GOT3 (cell line): ENCODE measurements around the gene TPO.

Experiments
- DNase-seq: peaks from one replicate; lab custom pipeline; 2025; ENCODE audit warnings: mixed read lengths; lab: John Stamatoyannopoulos, UW

The TPO gene

DNA sequence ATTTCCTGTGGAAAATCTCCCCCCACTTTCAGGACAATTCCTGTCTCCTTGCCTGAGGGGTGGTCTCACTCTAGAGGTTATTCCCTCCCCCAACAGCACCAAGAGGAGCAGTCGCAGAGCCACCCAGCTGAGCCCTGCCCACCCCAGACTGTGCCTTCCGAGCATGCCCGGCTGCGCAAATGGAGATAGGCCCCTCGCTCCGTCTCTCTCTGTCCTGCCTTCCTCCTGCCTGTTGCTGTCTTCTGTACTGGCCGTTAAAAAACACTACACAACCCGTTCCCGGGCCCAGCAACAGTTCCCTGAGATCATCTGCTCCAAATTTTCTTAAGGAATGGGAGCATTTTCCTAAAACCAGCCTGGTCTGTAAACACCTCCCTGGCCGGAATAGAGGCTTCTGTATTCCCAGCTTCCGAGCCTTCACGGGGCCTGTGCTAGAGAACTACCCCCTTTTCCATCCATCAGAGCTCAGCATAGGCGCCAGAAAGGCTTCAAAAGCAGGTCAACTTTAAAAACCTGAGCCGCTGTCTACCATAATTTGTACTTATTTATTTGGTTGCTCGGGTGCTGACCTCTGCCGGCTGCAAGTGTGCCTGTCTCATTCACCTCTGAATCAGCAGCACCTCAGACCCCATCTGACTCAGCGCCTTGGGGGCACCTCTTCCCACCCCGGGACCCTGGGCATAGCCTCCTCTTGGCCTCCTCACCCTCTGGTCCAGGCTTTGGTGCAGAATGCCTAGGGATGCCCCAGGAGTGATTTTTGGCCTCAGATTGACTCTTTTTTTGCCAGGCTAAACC is 171.6 kb downstream of the TPO start:
- no peak for DNase-seq

DNA sequence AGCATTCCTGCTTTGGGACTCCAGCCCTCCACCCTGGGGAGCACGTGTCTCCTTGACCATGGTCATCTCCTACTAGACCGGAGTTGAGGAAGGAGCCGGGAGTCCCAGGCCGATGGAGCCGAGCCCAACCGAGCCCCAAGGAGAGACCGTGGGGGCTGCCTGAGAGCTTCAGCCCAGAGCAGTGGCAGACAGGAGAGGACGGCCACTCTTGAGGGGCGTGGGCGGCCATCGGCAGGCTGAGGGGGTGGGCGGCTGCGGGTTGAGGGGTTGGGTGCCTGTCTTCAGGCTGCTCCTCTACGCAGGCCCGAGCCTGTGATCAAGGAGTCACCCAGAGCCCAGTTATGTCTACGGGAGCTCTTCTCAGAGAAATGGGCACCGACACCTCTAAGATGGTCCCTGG is 172.4 kb downstream of the TPO start:
- DNase-seq: no peak

DNA sequence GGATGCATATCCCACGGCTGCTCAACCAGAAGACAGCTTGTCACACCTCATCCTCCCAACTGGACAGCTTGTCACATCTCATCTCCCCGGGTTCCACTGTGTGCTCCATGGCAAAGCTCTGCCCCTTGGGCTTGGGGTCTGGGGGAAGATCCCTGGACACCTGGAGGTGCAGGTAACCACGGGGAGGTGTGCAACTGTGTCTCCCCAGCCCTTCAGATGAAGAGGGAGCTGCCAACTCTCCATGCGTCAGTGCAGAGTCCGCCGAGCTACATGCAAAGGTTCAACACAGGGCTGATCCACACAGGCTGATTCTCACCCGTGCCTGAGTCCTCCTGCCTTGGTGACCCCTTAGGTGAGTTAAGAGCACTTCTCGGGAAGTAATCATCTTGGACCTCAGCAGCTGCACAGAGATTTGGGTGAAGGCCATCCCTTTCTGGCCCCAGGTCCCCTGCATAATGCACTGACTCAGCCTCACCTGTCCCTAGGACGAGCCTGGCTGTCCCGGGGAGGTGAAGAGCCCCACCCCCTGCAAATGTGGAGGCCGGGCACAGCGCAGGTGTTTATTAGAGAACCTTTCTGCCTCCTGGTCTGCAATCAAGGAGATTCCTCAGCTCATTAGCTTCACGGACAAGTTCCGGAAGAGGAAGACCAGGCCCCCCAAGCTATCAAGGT is 173.1 kb downstream of the TPO start:
- DNase-seq: no peak

DNA sequence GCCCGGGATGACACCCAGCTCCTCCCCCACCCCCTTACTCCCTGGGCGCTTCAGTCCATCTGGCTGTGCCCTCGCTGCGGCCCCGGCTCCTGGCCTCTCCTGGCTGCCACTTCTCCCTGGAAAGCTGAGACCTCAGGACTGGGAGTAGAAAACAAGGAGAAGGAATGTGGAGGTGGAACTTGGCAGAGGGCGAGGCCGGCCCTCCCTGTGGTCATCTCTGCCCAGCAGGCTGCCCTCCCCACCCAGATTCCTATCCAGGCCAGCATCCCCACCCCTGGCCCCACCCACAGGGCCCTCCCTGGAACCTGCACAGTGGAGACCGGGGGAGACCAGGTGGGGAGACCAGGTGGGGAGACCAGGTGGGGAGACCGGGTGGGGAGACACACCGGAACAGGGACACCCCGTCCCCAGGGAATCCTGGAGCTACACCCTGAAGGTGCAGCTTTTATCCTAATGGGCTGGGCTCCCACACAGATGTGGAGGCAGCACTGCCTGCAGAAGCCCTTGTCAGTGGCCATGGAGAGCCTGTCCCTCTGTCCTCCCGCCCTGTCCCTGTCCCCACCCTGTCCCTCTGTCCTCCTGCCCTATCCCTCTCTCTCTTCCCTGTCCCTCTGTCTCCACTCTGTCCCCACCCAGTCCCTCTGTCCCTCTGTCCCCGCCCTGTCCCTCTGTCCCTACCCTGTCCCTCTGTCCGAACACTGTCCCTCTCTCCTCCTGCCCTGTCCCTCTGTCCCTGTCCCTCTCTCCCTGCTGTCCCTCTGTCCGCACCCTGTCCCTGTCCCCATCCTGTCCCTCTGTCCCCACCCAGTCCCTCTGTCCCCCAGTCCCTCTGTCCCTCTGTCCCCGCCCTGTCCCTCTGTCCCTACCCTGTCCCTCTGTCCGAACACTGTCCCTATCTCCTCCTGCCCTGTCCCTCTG is 173.9 kb downstream of the TPO start:
- no peak for DNase-seq

DNA sequence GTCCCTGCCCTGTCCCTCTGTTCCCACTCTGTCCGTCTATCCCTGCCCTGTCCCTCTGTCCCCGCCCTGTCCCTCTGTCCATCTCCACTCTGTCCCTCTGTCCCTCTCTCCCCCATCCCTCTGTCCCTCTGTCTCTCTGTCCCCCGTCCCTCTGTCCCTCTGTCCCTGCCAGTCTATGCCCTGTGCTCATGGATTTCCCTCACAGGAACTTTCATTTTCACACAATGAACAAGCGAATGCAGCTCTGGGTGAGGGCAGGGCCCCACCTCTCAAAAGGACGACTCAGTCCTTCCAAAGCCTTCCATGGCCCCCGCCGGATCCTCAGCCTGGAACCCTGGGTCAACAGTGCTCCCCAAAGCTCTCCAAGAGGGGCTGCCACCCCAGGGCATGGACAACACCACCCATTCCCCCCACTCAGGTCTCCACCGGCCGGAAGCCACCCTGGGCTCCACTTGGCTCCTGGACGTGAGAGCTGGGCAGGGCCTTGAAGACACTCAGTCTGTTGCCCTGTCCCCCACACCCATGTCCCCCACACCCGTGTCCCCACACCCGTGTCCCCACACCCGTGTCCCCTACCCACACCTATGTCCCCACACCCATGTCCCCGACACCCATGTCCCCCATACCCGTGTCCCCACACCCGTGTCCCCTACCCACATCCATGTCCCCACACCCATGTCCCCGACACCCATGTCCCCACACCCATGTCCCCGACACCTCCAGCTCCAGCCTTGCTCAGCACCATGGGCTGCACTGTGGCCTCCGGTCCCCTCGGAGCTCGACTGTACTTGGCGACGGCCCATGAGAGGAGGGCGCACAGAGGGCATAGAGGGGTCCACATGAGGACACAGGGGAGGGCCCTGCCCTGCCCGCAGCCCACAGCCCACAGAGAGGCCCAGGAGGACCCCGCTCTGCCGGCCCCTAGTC is 175.1 kb downstream of the TPO start:
- DNase-seq: no peak

DNA sequence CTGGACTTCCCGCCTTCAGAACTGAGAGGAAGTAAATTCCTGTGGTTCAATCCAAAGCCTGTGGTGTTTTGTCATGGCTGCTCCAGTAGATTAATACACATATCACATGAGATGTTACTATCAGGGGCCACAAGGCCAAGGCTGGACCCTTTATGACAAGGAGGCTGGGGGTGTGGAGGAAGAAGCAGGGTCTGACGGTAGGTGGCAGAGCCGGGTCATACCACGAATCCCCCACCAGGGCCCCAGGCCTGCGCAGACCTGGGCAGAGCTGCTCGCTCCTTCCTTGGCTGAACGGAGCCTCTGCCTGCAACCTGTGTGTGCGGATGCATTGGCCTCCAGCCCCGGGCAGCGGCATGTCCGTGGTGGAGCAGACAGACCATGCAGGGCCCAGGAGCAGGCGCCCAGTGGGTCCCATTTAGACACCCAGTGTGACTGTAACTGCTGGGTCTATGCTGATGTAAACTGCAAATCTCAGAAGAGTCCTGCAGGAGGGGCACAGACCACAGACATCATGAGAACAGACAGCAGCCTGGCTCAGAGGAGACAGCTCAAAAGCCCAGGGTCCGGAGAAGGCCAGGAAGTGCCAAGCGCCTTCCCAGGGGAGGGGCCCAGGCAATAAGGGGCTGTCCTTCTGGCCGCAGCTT is 175.8 kb downstream of the TPO start:
- DNase-seq: no peak

DNA sequence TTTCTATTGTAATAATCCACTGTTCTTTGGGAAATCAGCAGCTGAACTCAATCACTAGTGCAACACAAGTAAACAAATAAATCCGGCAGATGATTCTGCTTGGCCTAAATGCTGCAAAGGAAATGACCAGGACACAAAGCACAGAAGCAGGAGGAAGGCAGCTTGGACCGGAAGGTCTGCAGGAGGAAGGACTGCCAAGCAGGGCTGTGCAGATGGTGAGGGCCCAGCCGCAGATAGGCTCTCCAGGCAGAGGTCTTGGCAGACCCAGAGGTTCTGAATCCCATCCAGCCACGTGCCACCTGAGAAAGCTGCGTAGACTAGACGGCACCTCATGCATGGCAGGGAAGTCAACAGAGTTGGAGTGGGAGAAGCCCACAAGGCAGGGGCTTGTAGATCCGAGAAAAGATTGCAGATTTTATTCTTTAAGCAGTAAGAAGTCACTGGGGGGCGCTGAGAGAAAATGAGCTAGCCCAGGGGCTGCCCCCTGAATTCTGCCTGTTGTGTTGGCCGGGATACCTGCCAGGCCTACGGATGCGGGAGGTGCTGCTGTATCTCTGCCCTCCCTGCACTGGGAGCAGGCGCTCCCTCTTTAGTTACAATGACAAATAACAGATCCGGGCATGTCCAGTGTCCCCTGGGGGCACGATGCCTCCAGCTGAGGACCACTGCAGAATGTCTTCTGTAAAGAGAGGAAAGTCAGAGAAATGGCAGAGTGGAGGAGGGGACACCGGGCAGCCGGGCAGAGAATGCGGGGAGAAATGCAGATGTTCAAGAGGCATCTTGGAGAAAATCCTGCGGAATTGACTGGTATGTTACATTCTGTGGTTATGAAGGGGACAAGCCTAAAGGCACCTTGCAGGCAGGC is 177.6 kb downstream of the TPO start:
- no peak for DNase-seq

DNA sequence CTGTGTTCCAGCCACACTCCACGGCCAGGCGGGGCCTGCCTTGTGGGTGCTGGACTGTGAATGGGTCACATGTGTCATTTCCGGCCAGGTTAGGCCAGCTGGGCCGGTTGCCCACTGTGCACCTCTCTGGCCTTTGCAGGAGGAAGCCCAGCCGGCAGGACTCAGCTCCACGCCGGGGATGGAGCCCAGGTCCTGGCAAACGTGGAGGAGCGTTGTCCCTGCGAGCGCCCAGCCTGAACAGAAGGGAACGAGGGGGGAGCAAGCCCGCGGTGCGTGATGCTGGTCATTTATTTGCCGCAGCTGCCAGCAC is 178.2 kb downstream of the TPO start:
- DNase-seq: no peak
